GM12878 (cell line): ENCODE measurements around the gene CCDC12. TPM values are rescaled to one million over a fixed set of nuclear protein-coding genes. Genes with fewer than 3 reads are reported as not detected.

Experiments used
- ATAC-seq: fragments of 200-7000 bp; cut with Tn5 transposase; 3 replicates; pipeline ENCODE4 v1.9.1; 2020; ENCODE audit warnings: mild to moderate bottlenecking, moderate library complexity
- BruUV-seq: library from RNA; stranded (reverse); fragments of 400-500 nt; replicated peaks from 2 replicates; lab custom pipeline; 2021; lab: Mats Ljungman, UMichigan
- CTCF ChIA-PET: fragments of 300-600 bp; sonication (Branson Sonifier 250); formaldehyde crosslinking; extraction: SDS; loops from one replicate; lab custom pipeline; 2021; ENCODE audit warnings: inconsistent platforms; lab: Yijun Ruan, JAX
- POLR2A ChIA-PET: fragments of 350-600 bp; formaldehyde crosslinking; extraction: SDS; loops from one replicate; lab custom pipeline; 2021; ENCODE audit warnings: inconsistent platforms; lab: Charles Lee
- RAD21 ChIA-PET: fragments of 300-600 bp; sonication (Branson Sonifier 250); formaldehyde crosslinking; loops from one replicate; lab custom pipeline; 2023; ENCODE audit warnings: antibody characterized with exemption; ENCODE audit not compliant: unreplicated experiment; lab: Charles Lee
- SMC1A ChIA-PET: fragments of 300-600 bp; sonication (Branson Sonifier 250); formaldehyde crosslinking; loops from one replicate; lab custom pipeline; 2023; ENCODE audit not compliant: unreplicated experiment, uncharacterized antibody; lab: Charles Lee
- DNase-seq: peaks from one replicate; pipeline ENCODE4 v3.0.0-alpha.2; 2011; ENCODE audit warnings: low read depth, low spot score
- FAIRE-seq: peaks from 3 replicates; lab custom pipeline; 2011; peaks lifted over from hg19 to GRCh38; lab: Jason Lieb, UNC
- H2AFZ ChIP-seq: 2 replicates; pipeline ENCODE4 v1.6.0; 2011; ENCODE audit warnings: low read depth, low read length, control low read depth; ENCODE audit not compliant: control insufficient read depth
- H3K27ac ChIP-seq: 2 replicates; pipeline ENCODE4 v1.5.1; 2011; ENCODE audit warnings: control low read depth; ENCODE audit not compliant: control insufficient read depth, insufficient read depth
- H3K27me3 ChIP-seq, 2 experiments: replicated peaks in 1 of 2; 2 replicates each; pipeline versions ENCODE4 v1.6.0 to v1.6.1; 2011; ENCODE audit warnings: low read length in 1 of 2; ENCODE audit not compliant: control insufficient read depth in 2 of 2, insufficient read depth in 2 of 2
- H3K36me3 ChIP-seq, 2 experiments: 2 replicates each; pipeline ENCODE4 v1.5.1; 2011; ENCODE audit warnings: low read length in 1 of 2; ENCODE audit not compliant: control insufficient read depth in 2 of 2, insufficient read depth in 2 of 2
- H3K4me1 ChIP-seq: 2 replicates; pipeline ENCODE4 v1.6.1; 2011; ENCODE audit warnings: mild to moderate bottlenecking, low read length, moderate library complexity, mixed read lengths; ENCODE audit not compliant: control insufficient read depth, insufficient read depth
- H3K4me2 ChIP-seq: 2 replicates; pipeline ENCODE4 v1.6.0; 2011; ENCODE audit warnings: control low read depth; ENCODE audit not compliant: control insufficient read depth, insufficient read depth
- H3K4me3 ChIP-seq: fragments of 200-600 bp; sonication (generic); 2 replicates; pipeline ENCODE4 v1.5.1; 2016
- H3K79me2 ChIP-seq: 2 replicates; pipeline ENCODE4 v1.6.0; 2011; ENCODE audit warnings: low read length; ENCODE audit not compliant: control insufficient read depth, insufficient read depth
- H3K9ac ChIP-seq: 2 replicates; pipeline ENCODE4 v1.8.0; 2011; ENCODE audit warnings: low read length, control low read depth, mixed read lengths; ENCODE audit not compliant: control insufficient read depth, insufficient read depth
- H3K9me3 ChIP-seq: replicated peaks from 3 replicates; pipeline ENCODE4 v1.5.1; 2011; ENCODE audit warnings: mild to moderate bottlenecking, low read length; ENCODE audit not compliant: control insufficient read depth, insufficient read depth
- H4K20me1 ChIP-seq: 2 replicates; pipeline ENCODE4 v1.6.0; 2011; ENCODE audit not compliant: control insufficient read depth, insufficient read depth
- E2F4 ChIP-seq: IDR thresholded peaks from 2 replicates; pipeline ENCODE4 v1.6.1; 2012; ENCODE audit warnings: low read depth, low read length, improper control_type of control experiment
- GATAD2B ChIP-seq: fragments of 450-650 bp; conservative IDR thresholded peaks from 2 replicates; pipeline ENCODE4 v1.6.1; 2017; ENCODE audit warnings: low read depth, mild to moderate bottlenecking, moderate library complexity
- NBN ChIP-seq: fragments of 450-650 bp; IDR thresholded peaks from 2 replicates; pipeline ENCODE4 v1.6.1; 2016
- NR2C2 ChIP-seq: IDR thresholded peaks from 2 replicates; pipeline ENCODE4 v1.6.1; 2011; ENCODE audit warnings: borderline replicate concordance, low read depth; ENCODE audit not compliant: control insufficient read depth, insufficient read length
- RUNX3 ChIP-seq: IDR thresholded peaks from 2 replicates; pipeline ENCODE4 v1.6.1; 2012; ENCODE audit warnings: low read length, inconsistent platforms
- SPI1 ChIP-seq: IDR thresholded peaks from 2 replicates; pipeline ENCODE4 v1.6.1; 2011; ENCODE audit warnings: low read depth, mild to moderate bottlenecking, low read length, moderate library complexity, borderline replicate concordance; ENCODE audit not compliant: insufficient read depth
- ZNF687 ChIP-seq: fragments of 450-650 bp; IDR thresholded peaks from 2 replicates; pipeline ENCODE4 v1.6.1; 2017; ENCODE audit warnings: mild to moderate bottlenecking, moderate library complexity
- WGBS: methylation state at CpG from one replicate; pipeline ENCODE4 v1.1.6; 2016; ENCODE audit warnings: low lambda C conversion rate; ENCODE audit not compliant: insufficient replicate concordance, insufficient coverage; ENCODE audit errors: missing lambda C conversion rate; 5-methylcytosine and 5-hydroxymethylcytosine counted together
- in situ Hi-C: fragments of 300-500 bp; cut with MboI; formaldehyde crosslinking; loops from 9 replicates; pipeline ENCODE4 v1.14.3; 2018; ENCODE audit warnings: mixed read lengths
- intact Hi-C: fragments of 100-400 bp; cut with micrococcal nuclease; formaldehyde crosslinking; loops from one replicate; pipeline ENCODE4 v1.14.2; 2022; ENCODE audit not compliant: unreplicated experiment
- polyA plus RNA-seq, 11 experiments: library from polyadenylated mRNA; depleted of rRNA in 4 of 11; unstranded in 6 of 11; stranded (reverse) in 5 of 11; fragments of >200 nt; fragmentation: Nextera tagmentation in 4 of 11; fragmentation: Illumina TruSeq in 1 of 11; extraction: Ambion mirVana in 4 of 11; extraction: Trizol in 1 of 11; gene quantifications; 1 replicate in 1 of 11; 2 replicates in 10 of 11; pipeline versions ENCODE4 v1.2.1 to v1.2.3, GENCODE V29; 2011 to 2016; ENCODE audit warnings: inconsistent platforms in 2 of 11, missing spikeins in 2 of 11, low read depth in 1 of 11
- total RNA-seq, 4 experiments: library from RNA; depleted of rRNA in 3 of 4; stranded (reverse); fragments of >200 nt in 3 of 4; fragmentation: Illumina TruSeq in 1 of 4; extraction: Trizol in 1 of 4; gene quantifications; 2 replicates each; pipeline versions ENCODE4 v1.2.1 to v1.2.3, GENCODE V29; 2013 to 2021

The CCDC12 gene
- total and polyA plus RNA-seq, 10 of the 15 experiments (the other 5 are each of a cell fraction or from before 2014, with no cell fraction given): 9.2 to 91.4 (median 61.3) TPM

GRCh38 chr3:46971742-46972141 is 4.8 kb downstream of the CCDC12 start:
- H3K9me3 ChIP-seq: no peaks in the 10 kb centered on the region
- BruUV-seq: no TSS peak
- WGBS: 9% methylated on average over 1 of the region's 1 CpG
- no peak overlapping the region for H3K9ac ChIP-seq
- no peak for DNase-seq
- ChIA-PET POLR2A (interaction anchor here (0.9 to 3.7 kb wide), 3 partner anchors 12 to 40 kb away, joined by 3 to 19 read pairs (median 7); no protein-coding TSS in a partner anchor), SMC1A (interaction anchor here (0.7 to 3.0 kb wide), 3 partner anchors 14 to 848 kb away, joined by 3 to 27 read pairs (median 5); no protein-coding TSS in a partner anchor), CTCF (interaction anchor here (1.4 kb wide), 1 partner anchor 44 kb away, joined by 3 read pairs; no protein-coding TSS in a partner anchor), RAD21 (interaction anchor here (0.9 to 1.3 kb wide), 2 partner anchors 12 to 21 kb away, joined by 3 read pairs; no protein-coding TSS in a partner anchor)
- peaks cover 12% of the 10 kb centered on the region for H4K20me1 ChIP-seq
- H2AFZ ChIP-seq: no peak overlapping the region
- peak overlapping the region; percentile 41 for H3K27ac ChIP-seq
- peaks cover 38% of the 10 kb centered on the region for H3K4me1 ChIP-seq
- peak overlapping the region; percentile 33; the same call in 1 of the 2 replicates for H3K4me3 ChIP-seq
- intact Hi-C loops: no loop called here
- no peaks in the 10 kb centered on the region for H3K27me3 ChIP-seq
- no peak for TF ChIP-seq E2F4
- TF ChIP-seq RUNX3: peak; percentile 40; the same call in 1 of the 2 replicates
- TF ChIP-seq NBN: peak; percentile 39; the same call in 1 of the 2 replicates
- no peak for TF ChIP-seq NR2C2
- TF ChIP-seq SPI1: peak; percentile 77; the same call in 1 of the 2 replicates
- peak; percentile 13; the same call in 1 of the 2 replicates for TF ChIP-seq ZNF687
- TF ChIP-seq GATAD2B: 0 out of 2 replicates have a peak, but pooled peaks have one; percentile 22
- no peak for FAIRE-seq
- H3K36me3 ChIP-seq: peaks cover 9% of the 10 kb centered on the region in 2 experiments; a peak in 3 of 4 replicates
- peak overlapping the region; percentile 66 for H3K4me2 ChIP-seq
- in situ Hi-C loops: no loop called here
- peaks cover 95% of the 10 kb centered on the region for H3K79me2 ChIP-seq
- ATAC-seq: peak; percentile 31
